CD4-positive, alpha-beta T cell treated with Interleukin-6 for 4 hours (primary cell): ENCODE measurements around the gene NDRG4.

ENCODE experiments used
- DNase-seq: peaks from one replicate; pipeline ENCODE4 v3.0.0-alpha.2; 2020; ENCODE audit warnings: mixed read lengths

Gene NDRG4

DNA sequence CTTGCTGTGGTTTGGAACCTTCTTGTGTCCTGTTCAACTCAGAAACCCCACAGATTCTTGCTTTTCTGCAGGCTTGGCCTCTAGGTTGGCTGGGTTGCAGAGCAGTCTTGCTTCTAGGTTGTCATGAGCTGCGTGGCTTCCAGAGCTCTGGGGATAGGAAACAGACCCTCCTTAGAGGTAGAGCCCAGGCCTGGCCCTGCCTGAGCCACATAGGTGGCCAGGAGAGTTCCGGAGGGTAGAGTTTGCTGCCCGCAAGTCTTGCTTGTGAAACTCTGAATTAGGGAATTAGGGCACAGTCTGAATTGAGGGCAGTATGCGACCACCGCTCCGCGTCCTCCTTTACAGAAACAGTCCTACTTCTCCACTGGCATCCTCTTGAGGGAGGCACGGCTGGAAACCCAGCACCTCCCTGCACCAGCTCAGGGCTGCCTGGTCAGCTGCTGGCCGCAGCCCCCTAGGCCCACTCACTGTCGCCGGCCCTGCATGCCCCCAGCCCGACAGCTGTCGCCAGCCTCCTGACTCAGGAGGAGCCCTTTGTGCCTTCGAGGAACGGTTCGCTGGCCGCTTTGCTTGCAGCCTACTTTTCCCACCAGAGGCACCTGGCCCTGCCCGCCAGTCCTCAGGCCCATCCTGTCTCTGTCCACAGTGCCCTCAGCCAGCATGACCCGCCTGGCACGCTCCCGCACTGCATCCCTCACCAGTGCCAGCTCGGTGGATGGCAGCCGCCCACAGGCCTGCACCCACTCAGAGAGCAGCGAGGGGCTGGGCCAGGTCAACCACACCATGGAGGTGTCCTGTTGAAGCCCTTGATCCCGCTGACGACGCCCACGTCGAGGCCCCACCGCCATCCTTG lies 11.1 kb downstream of the NDRG4 start:
- no peak for DNase-seq

DNA sequence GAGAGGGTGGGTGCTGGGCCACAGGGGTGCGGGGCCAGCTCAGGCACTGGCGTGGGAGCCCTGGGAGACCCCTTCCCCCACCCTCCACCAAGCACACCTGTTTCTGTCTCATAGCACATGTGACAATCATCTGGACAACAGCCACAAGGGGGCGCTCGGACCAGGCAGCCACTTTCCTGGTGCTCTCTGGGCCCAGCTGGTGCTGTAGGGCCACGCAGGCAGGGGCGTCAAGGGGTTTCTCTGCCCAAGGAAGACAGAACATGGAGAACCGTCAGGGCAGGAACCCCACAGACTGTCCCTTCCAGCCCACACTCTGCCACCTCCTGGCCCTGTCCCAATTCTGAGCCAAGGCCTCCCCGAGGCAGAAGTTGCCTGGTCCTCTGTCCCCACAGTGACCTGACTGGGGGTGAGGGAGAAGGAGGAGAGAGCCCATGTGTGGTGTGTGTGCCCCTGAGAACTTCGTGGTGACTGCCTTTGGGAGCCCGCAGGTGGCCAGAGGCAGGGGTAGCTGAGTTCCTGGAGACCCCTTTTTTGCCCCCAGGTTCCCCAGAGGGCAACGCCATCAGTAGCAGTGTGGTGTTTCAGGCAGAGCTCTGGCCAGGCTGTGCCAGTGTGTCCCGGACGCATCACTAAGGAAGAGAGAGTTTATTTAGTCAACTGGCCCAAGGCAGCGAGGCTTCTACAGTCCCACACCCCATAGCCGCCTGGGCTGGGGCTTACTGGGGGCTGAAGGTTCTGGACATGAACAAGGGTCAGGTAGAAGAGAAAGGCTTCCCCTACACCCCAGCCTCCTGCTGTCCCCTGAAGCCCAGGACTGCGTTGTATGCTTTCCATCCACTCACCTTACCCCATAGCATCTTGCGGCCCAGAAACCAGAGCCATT lies 12.2 kb downstream of the NDRG4 start:
- DNase-seq: peak; percentile 89

DNA sequence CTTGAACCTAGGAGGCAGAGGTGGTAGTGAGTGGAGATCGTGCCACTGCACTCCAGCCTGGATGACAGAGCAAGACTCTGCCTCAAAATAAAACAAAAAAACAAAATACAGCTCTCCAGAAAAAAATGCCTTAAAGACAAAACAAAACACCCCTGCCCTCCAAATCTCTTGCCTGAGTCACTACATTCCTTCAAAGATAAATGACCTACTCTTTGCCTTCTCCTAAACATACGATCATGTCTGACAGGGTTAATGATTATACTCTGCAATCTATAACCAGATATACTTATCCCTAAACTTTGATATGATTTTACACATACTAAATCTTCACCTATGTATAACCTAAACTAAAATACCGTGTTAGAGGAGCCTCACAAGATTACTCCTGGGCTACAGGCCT lies 13.9 kb downstream of the NDRG4 start:
- DNase-seq: no peak

DNA sequence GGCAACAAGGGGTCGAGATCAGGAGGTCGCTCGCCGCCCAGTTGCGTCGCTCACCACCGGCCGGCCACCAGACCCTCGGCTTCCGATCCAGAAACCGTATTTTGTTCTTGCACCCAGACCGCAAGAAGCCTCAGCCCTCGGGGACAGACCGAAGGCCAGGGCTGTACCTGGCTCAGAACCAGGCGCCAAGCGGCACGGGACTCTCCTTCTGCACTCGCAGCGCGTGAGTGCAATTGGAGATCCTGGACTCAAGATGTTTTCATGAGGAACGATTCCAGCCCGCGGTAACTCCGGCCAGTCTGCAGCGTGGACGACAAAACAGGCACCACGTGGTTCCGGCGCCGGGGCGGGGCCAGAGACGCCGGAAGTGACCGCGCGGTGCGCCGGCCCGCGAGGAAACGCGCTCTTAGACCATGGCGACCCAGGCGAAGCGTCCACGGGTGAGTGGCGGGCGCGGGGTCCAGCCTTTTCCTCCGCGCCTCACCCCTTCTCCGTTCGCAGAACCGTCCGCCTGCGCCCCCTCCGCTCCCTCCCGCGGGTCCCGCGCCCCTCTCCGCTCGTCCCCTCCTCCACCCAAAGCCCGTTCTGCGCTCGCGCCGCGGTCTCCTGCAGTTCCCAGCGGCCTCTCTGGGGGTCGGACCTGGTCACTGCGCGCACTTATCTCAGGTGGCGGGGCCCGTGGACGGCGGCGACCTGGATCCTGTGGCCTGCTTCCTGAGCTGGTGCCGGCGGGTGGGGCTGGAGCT lies 15.4 kb downstream of the NDRG4 start, which contains the start of gene SETD6:
Gene SETD6, plus strand, starts transcription at position 393 of the 746 bp plus-strand sequence. Its CDS starts 21 bp downstream, at position 414.
- peak; percentile 73 for DNase-seq

DNA sequence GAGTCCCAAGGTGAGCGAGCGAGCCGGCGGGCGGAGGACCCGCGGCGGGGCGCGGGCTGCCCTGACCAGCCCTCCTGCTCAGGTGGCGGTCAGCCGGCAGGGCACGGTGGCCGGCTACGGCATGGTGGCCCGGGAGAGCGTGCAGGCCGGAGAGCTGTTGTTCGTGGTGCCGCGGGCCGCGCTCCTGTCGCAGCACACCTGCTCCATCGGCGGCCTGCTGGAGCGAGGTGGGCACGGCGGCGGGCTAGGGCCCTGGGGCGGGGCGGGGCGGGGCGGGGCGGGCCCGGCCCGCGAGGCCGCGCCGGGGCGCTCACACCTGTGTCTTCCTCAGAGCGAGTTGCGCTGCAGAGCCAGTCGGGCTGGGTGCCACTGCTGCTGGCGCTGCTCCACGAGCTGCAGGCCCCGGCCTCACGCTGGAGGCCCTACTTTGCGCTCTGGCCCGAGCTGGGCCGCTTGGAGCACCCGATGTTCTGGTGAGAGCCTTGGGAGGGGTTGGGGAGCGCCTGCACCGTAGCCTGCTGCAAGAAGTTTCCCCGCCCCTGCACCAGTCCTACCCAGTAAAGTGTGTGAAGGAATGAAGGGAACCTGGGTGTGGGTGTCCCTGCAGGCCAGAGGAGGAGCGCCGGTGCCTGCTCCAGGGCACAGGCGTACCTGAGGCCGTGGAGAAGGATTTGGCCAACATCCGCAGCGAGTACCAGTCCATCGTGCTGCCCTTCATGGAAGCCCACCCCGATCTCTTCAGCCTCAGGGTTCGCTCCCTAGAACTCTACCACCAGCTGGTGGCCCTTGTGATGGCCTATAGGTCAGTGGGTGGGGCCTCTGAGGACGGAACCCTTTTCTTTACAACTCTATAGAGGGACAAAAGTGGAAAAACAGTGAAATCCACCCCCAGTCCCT lies 16.2 kb downstream of the NDRG4 start:
- peak; percentile 64 for DNase-seq

DNA sequence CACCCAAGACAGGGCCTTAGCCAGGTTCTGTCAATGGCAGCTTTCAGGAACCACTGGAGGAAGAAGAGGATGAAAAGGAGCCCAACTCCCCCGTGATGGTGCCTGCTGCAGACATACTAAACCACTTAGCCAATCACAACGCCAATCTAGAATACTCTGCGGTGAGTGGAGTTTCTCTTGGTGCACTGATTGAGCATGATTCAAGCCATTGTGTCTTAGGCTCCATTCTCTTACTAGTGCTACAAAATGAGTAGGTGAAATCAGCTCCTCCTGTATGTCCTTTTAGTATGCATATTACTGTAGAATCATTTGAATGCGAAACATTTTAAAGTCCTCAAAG lies 16.8 kb downstream of the NDRG4 start:
- no peak for DNase-seq

DNA sequence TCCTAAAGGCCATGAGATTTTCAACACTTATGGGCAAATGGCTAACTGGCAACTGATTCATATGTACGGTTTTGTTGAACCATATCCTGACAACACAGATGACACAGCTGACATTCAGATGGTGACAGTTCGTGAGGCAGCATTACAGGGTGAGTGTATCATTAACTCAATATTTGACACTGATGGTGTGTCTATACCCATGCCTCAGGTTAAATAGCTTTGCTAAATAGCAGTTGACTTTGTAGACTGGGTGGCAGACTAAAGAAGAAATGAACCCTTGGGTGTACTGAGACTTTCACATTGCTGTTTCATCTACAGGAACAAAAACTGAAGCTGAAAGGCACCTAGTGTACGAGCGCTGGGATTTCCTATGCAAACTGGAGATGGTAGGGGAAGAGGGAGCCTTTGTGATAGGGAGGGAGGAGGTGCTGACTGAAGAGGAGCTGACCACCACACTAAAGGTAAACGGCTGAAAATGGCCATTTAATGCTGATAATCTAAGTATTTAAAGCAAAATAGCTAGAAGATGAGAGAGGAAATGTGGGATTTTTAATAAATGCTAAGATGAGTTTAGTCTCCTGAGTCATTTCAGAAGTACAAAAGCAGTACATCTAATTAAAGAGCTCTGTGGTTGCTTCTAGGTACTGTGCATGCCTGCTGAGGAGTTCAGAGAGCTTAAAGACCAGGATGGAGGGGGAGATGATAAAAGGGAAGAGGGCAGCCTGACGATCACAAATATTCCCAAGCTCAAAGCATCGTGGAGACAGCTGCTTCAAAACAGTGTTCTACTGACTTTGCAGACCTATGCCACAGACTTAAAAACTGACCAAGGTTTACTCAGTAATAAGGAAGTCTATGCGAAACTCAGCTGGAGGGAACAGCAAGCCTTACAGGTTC lies 18.4 kb downstream of the NDRG4 start:
- DNase-seq: no peak

DNA sequence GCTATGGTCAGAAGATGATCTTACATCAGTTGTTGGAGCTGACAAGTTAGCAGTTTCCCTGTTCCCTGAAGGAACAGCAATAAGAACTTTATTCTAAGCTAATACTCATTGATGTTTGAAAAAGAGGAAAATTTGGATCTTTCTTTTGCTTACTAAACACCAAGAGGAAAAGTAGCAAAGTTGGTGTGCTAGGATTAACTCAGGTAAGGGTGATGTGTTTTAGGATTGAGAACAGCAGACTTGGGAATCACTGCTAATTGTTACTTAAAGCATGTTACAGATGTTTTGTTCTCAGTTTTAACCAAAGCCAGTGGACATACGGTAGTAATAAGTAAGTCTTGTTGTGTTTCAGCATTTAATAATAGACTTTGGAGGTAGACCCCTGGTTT lies 19.0 kb downstream of the NDRG4 start:
- no peak for DNase-seq

DNA sequence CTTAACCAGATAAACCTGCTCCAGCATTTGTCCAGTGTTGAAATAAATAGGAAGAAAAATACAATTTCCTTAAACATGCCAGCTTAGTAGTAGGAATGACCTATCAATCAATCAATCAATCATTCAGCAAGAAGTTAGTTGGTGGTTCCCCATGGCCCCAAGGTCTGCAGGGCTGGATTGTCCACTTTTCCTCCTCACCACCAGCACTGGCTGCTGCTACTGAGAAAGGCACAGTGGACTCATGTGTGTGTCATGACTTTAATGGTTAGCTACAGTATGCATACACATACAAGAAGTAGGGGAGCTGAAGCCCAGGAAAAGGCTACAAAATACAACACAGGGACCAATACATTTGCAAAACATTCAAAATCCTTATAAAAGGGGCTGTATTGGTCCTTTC lies 19.8 kb downstream of the NDRG4 start:
- DNase-seq: no peak

DNA sequence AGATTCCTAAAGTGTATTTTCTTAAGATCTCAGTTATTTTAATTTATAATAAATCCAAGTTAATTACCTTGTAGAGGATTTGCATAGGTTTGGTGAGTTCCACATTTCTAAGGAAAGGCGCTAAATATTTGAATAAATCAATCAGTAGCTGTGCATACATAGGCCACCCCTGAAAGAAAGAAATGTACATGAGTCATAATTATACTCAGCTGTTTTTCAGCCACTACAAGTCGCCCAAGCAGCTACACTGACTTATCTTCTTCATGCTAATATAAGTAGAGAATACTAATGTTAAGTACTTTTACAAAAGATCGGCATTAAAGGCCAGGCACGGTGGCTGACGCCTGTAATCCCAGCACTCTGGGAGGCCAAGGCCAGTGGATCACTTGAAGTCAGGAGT lies 30.2 kb downstream of the NDRG4 start:
- DNase-seq: no peak

DNA sequence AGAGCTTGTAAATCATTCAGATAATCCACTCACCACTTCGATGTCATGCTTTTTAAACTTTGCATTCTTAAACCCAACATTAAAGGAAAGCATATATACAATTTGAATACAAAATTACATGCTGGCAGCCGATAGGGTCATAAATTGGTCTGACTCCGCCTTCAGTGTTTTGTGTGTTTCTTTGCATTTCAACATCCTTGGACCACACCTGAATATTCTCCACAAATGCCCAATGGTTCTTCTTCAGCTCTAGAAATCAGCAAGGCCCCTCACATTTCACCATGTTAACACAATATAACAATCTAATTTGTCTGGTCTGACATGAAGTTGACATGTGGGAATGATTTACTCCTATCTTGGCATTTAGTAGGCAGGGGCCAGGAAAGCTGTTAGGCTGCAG lies 32.5 kb downstream of the NDRG4 start:
- no peak for DNase-seq

DNA sequence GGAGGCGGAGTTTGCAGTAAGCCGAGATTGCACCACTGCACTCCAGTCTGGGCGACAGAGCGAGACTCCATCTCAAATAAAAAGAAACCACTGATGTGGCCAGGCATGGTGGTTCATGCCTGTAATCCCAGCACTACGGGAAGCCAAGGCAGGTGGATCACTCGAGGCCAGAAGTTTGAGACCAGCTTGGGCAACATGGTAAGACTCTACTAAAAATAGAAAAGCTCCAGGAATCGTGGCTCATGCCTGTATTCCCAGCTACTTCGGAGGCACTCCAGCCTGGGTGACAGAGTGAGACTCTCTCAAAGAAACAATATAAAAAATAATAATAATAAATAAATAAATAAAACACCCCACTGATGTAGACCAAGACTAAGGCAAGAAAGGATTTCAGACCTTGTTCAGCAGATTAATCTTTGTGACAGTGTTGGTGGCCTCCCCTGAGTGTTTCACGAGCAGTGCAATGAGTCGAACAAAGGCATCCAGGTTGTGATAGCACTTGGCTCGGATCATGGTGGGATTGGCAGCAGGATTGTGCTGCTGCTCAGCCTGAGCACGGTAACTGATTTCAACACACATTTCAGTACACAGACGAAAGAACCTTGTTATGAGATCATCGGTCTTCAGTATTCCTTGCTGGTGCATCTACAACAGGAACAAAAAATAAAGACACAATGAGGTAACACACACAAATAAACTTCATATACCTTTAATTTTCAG lies 34.0 kb downstream of the NDRG4 start:
- no peak for DNase-seq

DNA sequence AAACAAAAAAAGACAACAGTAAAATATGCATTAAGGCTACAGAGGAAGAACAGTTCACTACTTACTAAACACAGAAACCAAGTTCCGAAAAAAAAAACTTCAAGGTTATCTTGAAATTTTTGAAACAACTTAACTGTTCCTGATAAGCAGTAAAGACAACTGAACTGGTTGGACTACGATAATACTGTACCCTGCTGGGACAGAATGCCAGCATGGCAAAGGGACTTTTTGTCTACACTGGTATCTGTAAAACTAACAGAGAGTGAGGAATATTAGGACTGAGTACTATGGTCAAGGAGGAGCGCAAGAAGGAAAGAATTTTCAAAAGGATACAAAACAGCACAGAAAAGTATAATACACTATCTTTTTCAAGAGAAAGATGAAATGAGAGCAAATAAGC lies 35.2 kb downstream of the NDRG4 start:
- DNase-seq: no peak

DNA sequence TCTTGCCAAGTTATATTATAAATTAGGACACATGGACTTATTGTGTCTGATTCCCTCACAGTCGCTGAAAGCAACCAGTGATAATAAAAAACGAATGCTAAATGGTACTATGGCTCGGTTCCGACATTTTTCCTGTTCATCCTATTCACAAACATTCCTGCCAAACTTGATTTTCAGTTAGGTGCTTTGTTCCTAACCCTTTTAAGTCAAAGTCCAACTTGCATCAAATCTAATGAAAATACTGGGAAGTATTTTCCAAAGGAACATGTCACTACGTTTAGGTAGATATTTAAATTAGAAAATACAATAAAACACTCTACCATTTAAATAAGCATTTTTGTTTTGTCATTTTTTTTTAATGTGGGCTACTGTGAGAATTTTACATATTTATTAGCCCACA lies 36.3 kb downstream of the NDRG4 start:
- no peak for DNase-seq

DNA sequence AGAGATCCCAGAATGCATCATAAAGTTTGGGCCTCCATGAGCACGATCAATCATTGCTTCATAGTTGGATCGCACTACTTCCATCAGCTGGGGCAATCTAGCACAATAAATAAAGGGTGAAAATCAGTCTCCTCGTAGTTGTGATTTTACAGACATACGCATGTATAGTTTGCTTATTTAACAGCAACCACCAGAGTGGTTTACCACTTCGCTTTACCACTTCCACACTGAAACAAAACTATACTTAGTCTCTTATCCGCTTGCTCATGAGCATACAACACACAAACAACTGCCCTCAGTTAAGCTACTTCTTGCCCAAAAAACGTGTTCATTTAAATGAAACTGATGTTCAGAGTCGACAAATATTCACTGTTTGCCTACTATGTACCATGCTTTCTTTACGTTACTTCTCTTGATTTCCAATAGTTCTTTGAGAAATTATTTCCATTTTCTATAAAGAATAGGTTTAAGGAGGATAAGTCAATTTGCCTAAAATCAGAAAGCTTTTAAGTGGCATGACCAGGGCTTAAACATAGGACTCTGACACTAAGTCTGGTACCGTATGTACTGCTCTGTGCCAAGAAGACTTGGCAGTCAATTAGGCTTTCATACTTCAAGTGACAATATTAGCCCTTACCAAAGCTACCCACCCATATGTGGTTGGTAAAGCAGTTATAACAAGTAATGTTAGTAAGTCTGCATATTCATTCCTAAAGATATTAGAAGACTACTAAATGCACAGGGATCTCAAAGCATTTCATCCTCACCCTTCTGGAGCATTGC lies 37.4 kb downstream of the NDRG4 start:
- no peak for DNase-seq

DNA sequence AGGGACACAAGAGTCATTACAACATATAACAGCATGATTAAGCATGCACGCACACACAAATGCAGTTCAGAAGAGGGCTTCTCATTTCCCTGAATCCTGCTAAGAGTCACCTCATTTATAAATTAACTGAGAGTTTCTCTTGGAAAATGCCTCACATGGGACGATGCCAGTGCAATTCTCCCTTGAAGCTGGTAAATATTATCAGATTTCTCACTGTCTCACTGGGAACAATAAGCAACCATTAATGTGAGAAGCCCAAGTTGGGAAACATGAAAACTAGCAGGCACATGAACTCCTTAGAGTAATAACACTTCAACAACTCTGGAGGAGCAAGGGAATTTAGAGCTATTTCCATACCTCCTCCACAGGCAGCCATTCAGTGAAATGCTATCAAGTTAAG lies 41.8 kb downstream of the NDRG4 start:
- no peak for DNase-seq

DNA sequence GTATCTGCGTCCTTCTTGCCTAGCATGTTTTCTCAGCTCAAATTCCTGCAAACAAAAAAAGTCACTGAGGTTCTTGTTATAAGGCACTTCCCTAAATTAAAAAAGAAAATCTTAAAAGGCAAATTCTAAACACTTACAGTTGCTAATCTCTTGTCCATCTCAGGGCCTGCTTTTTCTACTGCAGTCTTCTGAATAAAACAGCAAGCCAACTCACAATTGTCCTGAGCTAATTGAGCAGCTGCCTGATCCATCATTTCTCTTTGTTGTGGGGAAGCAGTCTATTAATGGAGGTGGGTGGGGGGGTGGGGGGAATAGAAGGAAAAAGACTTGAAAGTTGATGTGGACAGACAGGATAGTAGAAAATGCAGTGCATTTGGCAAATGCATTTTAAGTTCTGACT lies 42.3 kb downstream of the NDRG4 start:
- DNase-seq: no peak

DNA sequence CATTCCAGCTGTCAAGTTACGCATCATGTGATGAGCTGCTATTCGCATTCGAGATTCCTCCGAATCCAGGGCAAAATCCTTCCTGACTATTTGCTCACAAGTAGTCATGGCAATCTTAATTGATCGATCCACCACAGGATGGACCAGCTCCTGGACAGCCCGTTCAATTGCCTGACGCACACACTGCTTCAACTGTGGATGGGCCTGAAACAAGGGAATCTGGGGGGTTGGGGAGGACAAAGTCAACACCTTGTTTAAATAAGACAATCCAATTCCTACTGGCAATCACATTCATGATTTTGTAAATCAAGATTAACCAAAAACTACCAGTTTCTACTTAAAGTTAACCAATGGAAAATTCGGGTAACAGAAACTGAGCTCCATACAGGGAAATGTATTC lies 43.7 kb downstream of the NDRG4 start:
- DNase-seq: no peak

DNA sequence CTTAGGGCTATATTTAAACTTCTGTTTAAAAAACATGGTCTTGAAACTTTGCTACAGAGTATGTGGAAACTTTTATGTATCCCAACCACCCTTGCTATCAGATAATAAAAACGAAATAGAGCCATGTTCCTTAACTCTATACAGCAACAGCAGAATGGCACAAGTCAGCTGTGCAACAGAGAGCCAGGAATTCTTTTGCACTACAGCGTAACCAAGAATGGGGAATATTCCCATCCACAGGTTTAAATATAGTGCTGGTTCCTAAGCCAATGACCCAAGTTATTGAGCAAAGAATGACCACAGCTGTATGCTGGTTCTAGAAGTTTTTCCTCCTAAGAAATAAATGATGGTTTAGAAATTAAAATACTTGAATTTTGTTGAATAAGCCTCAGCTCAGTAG lies 48.4 kb downstream of the NDRG4 start:
- DNase-seq: no peak

DNA sequence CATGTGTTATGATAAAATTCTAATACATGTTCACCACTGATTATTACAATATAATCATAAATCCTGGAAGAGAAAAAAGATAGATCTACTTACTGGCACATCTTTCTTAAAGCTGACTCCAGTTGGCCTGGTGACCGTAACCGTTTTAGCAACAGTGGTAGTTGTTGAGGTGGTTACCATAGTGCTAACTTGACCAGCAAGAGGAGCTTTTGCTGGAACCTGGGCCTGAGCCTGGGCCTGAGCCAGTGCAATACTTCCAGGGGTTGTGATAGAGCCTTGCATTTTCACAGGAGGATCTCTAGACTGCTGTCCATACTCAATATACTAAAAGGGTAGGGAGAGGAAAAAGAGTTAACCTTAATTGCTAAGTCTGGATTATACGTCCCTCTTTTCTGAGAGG lies 51.6 kb downstream of the NDRG4 start:
- no peak for DNase-seq
